Right hindlimb (tissue), 1 donor: ENCODE results near the gene SFXN4.
A peak's percentile ranks its signal among the peaks of the same experiment; 100 is the strongest.
"Not testable (repeated sequence)": the region's sequence is repeated elsewhere in the genome, so short reads cannot be mapped to it uniquely, and the experiment has no call there.

Source experiments
- DNase-seq: peaks from one replicate; pipeline ENCODE4 v3.0.0-alpha.2; 2018

Gene SFXN4

DNA sequence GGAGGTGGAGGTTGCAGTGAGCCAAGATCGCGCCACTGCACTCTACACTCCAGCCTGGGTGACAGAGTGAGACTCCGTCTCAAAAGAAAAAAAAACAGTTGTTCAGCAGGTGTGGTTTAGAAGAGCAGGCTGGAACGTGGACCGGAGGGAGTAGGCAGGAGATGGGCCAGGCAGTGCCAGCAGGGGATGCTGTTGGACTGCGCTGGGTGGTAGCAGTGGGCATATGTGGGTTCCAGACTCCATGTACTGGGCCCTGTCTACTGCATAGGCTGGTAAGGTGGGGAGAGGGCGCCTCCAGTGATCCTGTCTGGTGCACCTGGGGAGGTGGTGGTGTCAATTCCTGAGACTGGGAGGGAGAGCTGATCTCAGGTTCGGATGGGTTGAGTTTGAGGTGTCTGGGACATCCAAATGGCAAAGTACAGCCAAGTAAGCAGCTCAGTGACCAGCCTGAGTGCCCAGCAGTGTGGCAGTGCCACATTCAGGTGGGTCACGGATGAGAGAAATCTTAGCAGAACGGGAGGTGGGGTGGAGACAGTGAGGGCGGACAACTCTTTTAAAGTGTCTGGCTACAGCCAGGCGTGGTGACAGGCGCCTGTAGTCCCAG, 25.9 kb downstream of the SFXN4 start:
- DNase-seq, result peak; percentile 34

DNA sequence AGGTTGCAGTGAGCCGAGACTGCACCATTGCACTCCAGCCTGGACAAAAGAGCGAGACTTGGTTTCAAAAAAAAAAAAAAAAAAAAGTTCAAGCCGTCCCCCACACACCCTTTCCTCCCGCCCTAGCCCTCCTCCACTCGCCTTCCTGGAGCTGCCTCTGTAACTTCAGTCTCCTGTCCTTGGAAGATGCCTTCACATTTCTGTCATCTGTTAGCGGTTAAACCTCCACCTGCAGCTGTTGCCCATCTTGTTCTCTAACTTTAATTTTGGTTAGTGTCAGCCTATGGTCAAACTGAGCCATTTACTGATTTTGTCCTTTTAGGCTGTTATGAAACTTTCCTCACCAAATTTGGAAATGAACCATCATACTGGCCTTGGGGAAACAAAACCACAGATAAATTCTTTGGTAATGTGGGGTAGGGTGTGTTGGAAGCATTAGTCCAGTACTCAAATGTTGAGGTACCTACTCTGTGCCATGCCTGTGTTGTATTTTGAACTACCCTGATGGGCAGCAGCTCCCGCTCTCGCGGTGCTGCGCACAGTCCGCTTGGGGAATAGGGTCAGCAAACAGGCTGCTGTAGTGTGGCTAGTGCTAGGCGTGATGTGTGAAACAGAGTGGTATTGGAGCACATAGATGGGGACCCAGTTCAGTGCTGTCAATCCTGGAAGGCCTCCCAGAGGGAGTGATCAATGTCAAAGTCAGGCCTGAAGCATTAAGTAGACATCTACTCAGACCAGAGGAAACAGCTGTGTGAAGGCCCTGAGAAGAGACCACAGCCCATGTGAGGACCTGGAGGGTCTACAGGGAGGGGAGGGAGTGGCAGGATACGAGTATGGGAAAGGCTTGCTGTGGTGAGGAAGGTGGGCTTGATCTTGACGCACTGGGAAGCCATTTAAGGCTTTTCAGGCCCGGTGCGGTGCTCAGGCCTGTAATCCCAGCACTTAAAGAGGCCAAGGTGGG, 26.9 kb downstream of the SFXN4 start:
- DNase-seq, result no peak

DNA sequence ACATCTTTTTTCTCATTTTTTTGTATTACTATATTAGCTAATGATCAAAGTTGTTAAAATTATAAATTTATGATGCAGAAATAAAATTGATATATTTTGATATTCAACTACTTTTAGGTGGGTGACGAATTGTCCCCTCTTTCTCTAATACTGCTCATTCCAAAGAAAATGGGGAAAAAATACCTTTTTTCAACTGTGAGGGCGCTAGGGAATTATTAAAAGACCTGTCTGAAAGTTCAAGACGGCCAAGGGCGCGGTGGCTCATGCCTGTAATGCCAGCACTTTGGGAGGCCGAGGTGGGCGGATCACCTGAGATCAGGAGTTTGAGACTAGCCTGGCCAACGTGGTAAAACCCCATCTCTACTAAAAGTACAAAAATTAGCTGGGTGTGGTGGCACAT, 27.6 kb downstream of the SFXN4 start:
- not testable (repeated sequence) for DNase-seq

DNA sequence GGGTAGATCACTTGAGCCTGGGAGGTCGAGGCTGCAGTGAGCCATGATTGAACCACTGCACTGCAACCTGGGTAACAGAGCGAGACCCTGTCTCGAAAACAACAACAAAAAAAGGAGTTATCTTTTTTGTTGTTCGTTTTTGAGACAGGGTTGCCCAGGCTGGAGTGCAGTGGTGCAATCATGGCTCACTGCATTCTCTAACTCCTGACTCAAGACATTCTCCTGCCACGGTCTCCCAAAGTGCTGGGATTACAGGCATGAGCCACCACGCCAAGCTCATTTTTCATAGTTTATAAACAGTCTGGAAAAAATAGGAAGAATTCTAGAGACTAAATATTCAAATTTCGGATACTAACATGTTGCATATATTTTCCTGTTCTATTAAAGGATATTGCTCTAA, 29.4 kb downstream of the SFXN4 start:
- no peak for DNase-seq

DNA sequence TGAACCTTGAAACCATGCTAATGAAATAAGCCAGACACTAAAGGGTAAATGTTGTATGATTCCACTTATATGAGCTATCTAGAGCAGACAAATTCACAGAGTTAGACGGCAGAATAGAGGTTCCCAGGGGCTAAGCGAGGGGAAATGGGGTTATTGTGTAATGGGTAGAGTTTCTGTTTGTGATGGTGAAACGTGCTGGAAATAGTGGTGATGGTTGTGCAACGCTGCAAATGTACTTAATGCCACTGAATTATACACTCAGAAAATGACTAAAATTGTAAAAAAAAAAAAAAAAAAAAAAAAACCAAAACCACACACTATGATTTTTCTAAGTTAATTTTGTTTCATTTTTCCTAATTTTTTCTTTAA, 30.0 kb downstream of the SFXN4 start:
- DNase-seq, result no peak

DNA sequence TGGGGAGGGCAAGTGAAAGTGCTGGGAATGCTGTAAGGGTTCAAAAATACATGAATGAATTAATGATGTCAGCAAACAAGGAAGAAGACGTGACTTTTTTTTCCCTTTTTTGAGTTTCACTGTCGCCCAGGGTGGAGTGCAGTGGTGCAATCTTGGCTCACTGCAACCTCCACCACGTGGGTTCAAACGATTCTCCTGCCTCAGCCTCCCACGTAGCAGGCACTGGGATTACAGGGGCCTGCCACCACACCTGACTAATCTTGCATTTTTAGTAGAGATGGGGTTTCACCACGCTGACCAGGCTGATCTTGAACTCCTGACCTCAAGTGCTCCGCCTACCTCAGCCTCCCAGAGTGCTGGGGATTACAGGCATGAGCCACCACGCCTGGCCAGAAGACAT, 31.6 kb downstream of the SFXN4 start:
- no peak for DNase-seq

DNA sequence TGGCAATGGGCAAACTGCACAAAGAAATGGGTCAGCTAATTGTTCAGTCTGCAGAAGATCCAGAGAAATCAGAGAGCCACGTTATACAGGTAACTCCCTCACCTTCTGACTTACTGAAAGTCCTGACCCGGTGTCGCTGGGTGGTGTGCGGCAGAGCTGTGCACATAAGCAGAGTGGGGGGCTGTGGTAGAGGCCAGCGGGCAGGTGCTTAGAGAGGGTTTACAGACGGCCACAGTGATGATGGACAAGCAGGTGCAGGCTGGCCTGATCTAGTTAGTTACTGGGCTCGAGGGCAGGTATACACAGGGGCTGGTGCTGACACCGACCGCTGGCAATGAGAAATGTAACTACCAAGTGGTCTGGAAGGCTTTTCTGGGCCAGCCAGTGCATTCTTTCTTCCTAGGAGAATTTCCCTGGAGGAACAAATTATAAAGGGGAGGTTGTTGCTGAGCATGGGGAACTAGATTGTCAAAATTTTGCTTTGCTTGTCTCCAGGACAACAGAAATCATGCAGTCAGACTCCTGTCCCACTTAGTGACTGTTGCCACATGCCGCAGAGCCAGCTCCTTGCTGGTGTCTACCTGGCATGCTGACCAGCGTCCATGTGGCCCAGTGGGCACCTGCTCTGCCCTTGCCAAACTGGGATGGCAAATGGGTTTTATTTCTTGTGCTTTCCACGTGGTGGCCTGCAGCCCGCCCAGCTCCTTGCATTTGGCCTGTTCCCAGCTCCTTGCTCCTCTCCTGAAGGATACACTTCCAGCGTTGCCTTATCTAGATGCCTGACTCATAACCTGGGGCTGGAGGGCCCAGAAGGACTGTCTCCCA, 32.8 kb downstream of the SFXN4 start:
- no peak for DNase-seq

DNA sequence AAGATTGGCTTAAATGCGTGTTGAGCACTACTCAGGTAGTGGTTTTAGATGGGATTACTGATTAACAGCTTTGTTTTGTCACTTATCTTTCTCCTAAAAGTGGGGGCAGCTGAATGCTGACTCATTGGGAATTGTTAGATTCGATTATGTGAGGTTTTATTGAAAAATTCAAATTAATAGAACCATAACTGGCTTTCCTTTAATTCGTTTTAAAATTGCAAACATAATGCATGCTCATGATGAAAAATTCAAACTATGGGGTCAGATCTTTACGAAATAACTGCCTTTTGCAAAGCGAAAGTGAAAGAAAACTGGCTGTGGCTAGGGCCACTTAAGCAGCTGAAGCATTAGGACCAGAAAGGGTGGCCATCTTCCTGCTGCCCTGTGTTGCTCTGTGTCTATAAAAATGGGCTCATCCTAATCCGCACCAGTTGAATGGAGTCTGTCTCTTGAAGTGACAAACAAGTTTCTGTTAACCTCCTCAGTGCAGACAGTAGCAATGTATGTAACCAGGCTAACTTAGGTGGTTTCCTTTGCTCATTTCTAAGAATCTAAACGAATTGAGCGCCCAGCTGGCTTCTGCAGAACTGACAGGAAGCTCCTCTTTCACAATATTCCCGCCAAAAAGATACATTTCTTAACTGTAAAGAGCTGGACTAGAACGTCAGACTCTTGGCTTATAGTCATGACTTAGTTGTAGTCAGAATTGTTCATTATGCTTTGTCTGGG, 33.8 kb downstream of the SFXN4 start:
- no peak for DNase-seq

DNA sequence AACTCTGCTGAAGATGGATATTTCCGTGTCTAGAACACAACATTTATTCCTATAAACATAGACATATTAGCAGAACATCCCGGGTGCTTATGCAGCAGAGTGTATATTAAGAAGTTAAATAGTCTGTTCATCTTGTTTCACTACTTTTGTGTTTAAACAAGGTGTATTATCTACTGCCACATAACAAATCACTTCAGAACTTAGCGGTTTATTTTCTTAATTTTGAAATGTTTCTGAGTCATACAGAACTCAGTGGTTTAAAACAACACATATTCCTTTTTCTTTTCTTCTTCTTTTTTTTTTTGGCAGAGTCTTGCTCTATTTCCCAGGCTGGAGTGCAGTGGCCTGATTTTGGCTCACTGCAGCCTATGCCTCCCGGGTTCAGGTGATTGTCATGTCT, 35.8 kb downstream of the SFXN4 start:
- no peak for DNase-seq

DNA sequence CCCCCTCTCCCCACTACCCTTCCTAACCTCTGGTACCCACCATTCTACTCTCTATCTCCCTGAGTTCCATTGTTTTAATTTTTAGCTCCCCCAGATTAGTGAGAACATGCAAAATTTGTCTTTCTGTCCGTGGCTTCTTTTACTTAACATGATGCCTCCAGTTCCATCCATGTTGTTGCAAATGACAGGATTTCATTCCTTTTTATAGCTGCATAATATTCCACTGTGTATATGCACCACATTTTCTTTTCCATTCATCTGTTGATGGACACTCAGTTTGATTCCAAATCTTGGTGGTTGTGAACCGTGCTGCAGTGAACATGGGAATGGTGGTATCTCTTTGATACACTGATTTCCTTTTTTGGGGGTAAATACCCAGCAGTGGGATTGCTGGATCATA, 39.6 kb downstream of the SFXN4 start:
- no peak for DNase-seq

DNA sequence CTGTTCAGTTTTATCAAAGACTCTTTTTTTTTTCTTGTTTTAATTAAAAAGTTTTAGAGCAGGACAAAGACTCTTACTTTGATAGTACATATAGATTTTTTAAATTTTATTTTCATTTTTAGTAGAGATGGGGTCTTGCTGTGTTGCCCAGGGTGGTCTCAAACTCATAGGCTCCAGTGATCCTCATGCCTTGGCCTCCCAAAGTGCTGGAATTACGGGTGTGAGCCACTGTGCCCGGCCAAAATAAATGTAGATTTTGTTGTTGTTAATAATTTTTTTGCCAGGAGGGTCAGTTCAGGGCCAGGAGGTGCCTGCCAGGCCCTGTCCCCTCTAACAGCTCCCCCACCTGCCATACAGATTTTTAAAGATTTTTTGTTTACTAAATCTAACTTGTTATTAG, 44.6 kb downstream of the SFXN4 start:
- no peak for DNase-seq

DNA sequence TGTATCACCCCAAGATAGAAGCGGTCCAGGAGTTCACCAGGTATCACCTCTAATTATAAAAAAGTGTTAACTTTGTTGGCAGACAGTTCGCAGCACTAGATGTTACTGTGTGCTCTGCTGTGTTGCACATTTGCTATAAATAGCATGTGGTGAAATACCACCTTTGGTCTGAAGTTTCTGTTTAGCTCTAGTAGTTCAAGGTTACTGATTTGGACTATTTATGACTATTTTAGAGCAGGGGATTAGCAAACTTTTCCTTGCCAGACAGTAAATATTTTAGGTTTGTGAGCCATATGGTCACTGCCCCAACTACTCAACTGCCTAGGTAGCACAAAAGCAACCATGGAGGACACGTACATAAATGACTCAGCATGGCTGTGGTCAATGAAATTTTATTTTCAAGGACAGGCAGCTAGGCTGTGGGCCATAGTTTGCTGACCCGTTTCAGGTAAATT, 45.1 kb downstream of the SFXN4 start:
- no peak for DNase-seq

DNA sequence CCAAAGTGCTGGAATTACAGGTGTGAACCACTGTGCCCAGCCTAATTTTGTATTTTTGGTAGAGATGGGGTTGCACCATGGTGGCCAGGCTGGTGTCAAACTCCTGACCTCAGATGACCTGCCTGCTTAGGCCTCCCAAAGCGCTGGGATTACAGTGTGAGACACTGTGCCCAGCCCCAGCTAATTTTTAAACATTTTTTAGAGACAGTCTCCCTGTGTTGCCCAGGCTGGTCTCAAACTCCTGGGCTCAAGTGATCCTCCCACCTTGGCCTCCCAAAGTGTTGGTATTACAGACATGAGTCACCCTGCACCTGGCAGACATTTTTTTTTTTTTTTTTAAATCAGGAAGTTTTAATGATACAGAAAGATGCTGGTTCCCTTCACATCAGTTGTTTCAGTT, 46.1 kb downstream of the SFXN4 start:
- no peak for DNase-seq

DNA sequence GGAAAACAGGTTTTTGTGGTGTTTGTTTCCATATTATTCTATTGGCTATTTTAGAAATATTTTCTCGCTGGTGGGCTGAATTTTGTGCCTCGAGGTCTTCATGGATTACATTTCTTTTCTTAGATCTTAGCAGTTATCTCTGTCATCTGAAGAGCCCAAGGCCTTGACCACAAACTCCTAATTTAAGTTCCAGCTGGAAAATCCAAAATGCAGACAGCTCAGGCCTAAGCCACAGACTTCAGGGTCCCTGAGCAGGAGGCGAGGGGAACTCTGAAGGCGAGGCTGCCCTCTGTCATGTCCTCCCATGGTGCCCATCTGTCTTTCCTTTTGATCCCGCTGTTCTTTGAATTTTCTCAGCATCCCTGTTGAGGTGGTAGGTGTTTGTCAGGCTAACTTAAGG, 47.3 kb downstream of the SFXN4 start:
- no peak for DNase-seq

DNA sequence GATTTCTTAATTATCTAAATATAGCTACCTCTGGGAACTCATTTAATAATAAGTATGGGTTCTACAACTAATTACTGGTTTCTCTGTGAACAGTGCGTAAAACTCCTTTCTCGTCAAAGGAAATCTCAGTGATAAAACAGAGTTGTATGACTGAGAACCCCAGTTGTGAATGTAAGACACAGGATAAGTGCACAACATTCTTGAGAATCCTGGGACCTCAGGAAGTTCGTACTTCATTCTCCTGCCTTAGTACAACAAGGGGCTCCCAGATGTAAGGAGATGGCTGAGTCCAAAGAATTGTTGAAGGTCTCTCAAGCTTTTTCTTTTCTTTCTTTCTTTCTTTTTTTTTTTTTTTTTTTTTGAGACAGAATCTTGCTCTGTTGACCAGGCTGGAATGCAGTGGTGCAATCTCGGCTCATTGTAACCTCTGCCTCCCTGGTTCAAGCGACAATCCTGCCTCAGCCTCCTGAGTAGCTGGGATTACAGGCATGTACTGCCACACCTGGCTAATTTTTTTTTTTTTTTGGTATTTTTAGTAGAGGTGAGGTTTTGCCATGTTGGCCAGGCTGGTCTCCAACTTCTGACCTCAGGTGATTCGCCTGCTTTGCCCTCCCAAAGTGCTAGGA, 49.1 kb downstream of the SFXN4 start:
- DNase-seq, result no peak

DNA sequence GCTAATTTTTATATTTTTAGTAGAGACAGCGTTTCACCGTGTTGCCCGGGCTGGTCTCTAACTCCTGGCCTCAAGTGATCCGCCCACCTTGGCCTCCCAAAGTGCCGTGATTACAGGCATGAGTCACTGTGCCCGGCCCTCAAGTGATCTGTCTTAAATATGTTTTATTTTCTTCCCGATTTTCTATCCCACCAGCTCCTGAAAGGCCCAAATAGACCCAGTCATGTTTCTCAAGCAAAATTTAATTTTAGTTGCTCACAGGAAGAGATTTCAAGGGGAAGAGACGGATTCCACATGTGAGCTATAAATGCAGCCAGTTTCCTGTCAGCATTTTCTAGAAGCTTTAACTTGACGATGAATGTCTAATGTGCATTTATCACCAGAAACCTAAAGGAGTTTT, 49.6 kb downstream of the SFXN4 start:
- no peak for DNase-seq

DNA sequence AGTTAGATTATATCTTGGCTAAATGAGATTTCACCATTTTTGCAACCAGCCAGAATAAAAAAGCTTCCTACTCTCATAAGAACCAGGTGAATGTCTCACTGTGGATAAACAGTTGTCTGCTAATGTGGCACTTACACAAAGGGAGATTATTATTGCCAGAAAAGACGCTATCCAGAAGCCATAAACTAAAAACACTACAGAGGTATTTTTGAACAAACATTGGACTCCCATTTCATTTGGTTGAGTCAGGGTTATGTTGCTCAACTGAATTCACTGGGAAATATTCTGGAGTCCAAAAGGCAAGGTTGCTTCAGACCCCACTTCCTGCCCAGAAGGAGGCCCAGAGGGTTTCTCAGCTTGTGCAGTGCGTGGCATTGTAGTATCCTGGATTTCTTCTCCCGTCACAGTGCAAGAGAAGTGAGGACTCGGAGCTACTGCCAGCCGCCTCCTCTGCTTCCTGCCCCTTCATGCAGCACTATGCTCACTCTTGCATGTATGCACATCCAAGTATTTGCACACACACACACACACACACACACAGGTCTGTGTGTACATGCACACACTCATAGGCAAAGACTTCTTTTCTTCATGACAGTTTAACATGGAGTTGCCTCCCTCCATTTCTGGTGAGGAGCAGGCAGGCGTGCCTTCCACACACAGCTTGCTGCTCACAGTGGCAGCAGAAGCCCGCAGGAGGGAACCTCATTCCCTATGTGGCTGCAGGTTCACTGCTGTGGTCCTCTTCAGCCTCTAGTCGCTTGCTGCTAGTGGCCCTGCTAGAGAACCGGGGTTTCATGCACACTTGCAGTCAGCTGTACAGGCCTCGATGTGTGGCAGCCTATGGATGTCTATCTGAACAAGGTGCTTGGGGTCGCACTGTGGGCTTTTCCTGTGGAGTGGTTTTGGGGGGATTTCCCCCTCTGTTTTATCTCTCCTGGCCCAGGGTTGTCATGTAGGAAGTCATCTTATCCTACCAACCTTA, 51.5 kb downstream of the SFXN4 start:
- no peak for DNase-seq

DNA sequence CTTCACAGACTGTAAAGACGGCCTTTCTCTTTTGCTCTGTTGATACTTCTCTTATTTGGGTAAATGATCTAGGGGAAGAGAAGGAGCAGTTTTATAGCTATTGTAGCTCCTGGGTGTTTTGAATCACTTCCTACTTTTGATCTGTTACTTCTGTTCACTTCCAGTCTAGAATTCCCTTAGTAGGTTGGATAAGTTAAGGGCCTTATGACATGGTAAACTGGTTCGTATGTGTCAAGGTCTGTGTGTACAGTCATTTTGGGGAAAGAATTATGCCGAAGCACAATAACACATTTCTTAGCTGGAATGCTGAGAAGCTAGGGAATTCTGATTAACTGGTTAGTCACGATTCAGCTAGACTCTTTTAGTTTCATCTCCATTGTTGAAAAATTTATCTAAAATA, 53.5 kb downstream of the SFXN4 start:
- no peak for DNase-seq

DNA sequence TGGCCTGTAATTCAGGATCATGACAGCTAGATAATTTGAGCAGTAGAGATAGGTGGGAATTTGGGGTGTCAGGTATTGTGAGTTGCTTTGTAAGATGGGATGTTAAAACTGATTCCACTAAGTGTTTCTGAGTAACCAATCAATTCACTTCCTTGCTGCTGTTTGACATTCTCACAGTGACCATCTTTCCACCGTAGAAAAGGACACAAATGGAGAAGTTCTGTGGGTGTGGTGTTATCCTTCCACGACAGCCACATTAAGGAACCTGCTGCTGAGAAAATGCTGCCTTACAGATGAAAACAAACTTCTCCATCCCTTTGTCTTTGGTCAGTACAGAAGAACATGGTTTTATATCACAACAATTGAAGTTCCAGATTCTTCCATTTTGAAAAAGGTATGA, 57.7 kb downstream of the SFXN4 start:
- not testable (repeated sequence) for DNase-seq

DNA sequence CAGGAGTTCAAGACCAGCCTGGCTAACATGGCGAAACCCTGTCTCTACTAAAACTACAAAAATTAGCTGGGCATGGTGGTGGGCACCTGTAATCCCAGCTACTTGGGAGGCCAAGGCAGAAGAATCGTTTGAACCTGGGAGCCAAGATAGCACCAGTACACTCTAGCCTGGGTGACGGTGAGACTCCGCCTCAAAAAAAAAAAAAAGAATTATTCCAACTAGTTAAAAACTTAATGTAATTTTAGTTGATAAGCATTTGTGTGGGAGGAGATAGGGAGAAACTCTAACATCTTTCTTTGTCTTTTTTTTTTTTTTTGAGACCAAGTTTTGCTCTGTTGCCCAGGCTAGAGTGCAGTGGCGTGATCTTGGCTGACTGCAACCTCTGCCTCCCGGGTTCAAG, 58.4 kb downstream of the SFXN4 start:
- not testable (repeated sequence) for DNase-seq

DNA sequence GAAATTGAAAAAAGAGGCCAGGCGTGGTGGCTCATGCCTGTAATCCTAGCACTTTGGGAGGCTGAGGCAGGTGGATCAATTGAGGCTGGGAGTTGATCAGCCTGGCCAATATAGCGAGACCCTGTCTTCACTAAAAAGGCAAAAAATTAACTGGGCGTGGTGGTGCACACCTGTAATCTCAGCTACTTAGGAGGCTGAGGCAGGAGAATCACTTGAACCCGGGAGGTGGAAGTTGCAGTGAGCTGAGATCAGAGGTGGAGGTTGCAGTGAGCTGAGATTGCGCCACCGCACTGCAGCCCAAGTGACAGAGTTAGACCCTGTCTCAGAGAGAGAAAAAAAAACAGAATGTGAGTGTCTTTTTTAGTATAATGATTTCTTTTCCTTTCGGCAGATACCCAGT, 59.6 kb downstream of the SFXN4 start:
- DNase-seq, result not testable (repeated sequence)
